Measurements from ENCODE around the gene NDUFS6. TPM values are rescaled to one million over a fixed set of nuclear protein-coding genes. Genes with fewer than 3 reads are reported as not detected.
A peak's percentile ranks its signal among the peaks of the same experiment; 100 is the strongest.

The NDUFS6 gene
- total RNA-seq, 1 donor from 2014 or later = 40.3 TPM

GRCh38 chr5:1762121-1762882, 38.9 kb upstream of the NDUFS6 start:
- Mint-ChIP-seq H3K27ac (ENCODE audit: unreplicated experiment) (no peak overlapping the region), H3K9me3 (ENCODE audit: unreplicated experiment) (peaks cover 6% of the 10 kb centered on the region), H3K4me1 (ENCODE audit: low read depth, unreplicated experiment) (no peaks in the 10 kb centered on the region), H3K36me3 (ENCODE audit: unreplicated experiment) (peaks cover 9% of the 10 kb centered on the region), H3K27me3 (ENCODE audit: unreplicated experiment) (peaks cover 2% of the 10 kb centered on the region), H3K4me3 (ENCODE audit: unreplicated experiment) (no peak overlapping the region)
- TF ChIP-seq CTCF (IDR thresholded peaks at IDR 0.05; ENCODE audit: partially characterized antibody, unreplicated experiment) = no peak
- DNase-seq = peak; percentile 8

GRCh38 chr5:1762883-1763547, 38.2 kb upstream of the NDUFS6 start:
- no peak overlapping the region for H3K27ac Mint-ChIP-seq (ENCODE audit: unreplicated experiment)
- H3K9me3 Mint-ChIP-seq (ENCODE audit: unreplicated experiment) = peaks cover 6% of the 10 kb centered on the region
- DNase-seq = peak; percentile 8
- no peak overlapping the region for H3K4me3 Mint-ChIP-seq (ENCODE audit: unreplicated experiment)
- no peaks in the 10 kb centered on the region for H3K4me1 Mint-ChIP-seq (ENCODE audit: low read depth, unreplicated experiment)
- peaks cover 9% of the 10 kb centered on the region for H3K36me3 Mint-ChIP-seq (ENCODE audit: unreplicated experiment)
- peaks cover 2% of the 10 kb centered on the region for H3K27me3 Mint-ChIP-seq (ENCODE audit: unreplicated experiment)
- TF ChIP-seq CTCF (IDR thresholded peaks at IDR 0.05; ENCODE audit: partially characterized antibody, unreplicated experiment) = no peak

GRCh38 chr5:1763548-1763911, 37.7 kb upstream of the NDUFS6 start:
- H3K27ac Mint-ChIP-seq (ENCODE audit: unreplicated experiment) = no peak overlapping the region
- peaks cover 2% of the 10 kb centered on the region for H3K27me3 Mint-ChIP-seq (ENCODE audit: unreplicated experiment)
- peak; percentile 70 for DNase-seq
- H3K9me3 Mint-ChIP-seq (ENCODE audit: unreplicated experiment) = peaks cover 6% of the 10 kb centered on the region
- peaks cover 4% of the 10 kb centered on the region for H3K36me3 Mint-ChIP-seq (ENCODE audit: unreplicated experiment)
- H3K4me1 Mint-ChIP-seq (ENCODE audit: low read depth, unreplicated experiment) = no peaks in the 10 kb centered on the region
- no peak overlapping the region for H3K4me3 Mint-ChIP-seq (ENCODE audit: unreplicated experiment)
- peak; percentile 58 for TF ChIP-seq CTCF (IDR thresholded peaks at IDR 0.05; ENCODE audit: partially characterized antibody, unreplicated experiment)

- Mint-ChIP-seq H3K27me3 (ENCODE audit: unreplicated experiment) (peaks cover 2% of the 10 kb centered on the region), H3K27ac (ENCODE audit: unreplicated experiment) (no peak overlapping the region), H3K9me3 (ENCODE audit: unreplicated experiment) (peaks cover 4% of the 10 kb centered on the region), H3K36me3 (ENCODE audit: unreplicated experiment) (no peaks in the 10 kb centered on the region), H3K4me1 (ENCODE audit: low read depth, unreplicated experiment) (no peaks in the 10 kb centered on the region), H3K4me3 (ENCODE audit: unreplicated experiment) (no peak overlapping the region)
- DNase-seq = peak; percentile 11
- TF ChIP-seq CTCF (IDR thresholded peaks at IDR 0.05; ENCODE audit: partially characterized antibody, unreplicated experiment) = peak; percentile 16
Observed at GRCh38 chr5:1763960-1764605, 37.1 kb upstream of the NDUFS6 start.

GRCh38 chr5:1764606-1764960, 36.6 kb upstream of the NDUFS6 start:
- Mint-ChIP-seq H3K36me3 (ENCODE audit: unreplicated experiment) (no peaks in the 10 kb centered on the region), H3K4me3 (ENCODE audit: unreplicated experiment) (peak overlapping the region; percentile 16)

More at GRCh38 chr5:1764606-1764960, 36.6 kb upstream of the NDUFS6 start:
- H3K27ac Mint-ChIP-seq (ENCODE audit: unreplicated experiment) = no peak overlapping the region
- DNase-seq = no peak
- TF ChIP-seq CTCF (IDR thresholded peaks at IDR 0.05; ENCODE audit: partially characterized antibody, unreplicated experiment) = no peak
- no peaks in the 10 kb centered on the region for H3K4me1 Mint-ChIP-seq (ENCODE audit: low read depth, unreplicated experiment)
- H3K27me3 Mint-ChIP-seq (ENCODE audit: unreplicated experiment) = peaks cover 2% of the 10 kb centered on the region
- H3K9me3 Mint-ChIP-seq (ENCODE audit: unreplicated experiment) = peaks cover 4% of the 10 kb centered on the region

Measured in glutamatergic neuron (in vitro differentiated cells).